GM12874 (cell line): Measurements from ENCODE around the gene MEG3.

ENCODE experiments used
- CTCF ChIP-seq: IDR thresholded peaks from 2 replicates; pipeline ENCODE4 v1.5.1; 2011; ENCODE audit warnings: low read depth, mild to moderate bottlenecking, control low read depth, low read length, moderate library complexity; ENCODE audit not compliant: insufficient read depth

MEG3 gene

DNA sequence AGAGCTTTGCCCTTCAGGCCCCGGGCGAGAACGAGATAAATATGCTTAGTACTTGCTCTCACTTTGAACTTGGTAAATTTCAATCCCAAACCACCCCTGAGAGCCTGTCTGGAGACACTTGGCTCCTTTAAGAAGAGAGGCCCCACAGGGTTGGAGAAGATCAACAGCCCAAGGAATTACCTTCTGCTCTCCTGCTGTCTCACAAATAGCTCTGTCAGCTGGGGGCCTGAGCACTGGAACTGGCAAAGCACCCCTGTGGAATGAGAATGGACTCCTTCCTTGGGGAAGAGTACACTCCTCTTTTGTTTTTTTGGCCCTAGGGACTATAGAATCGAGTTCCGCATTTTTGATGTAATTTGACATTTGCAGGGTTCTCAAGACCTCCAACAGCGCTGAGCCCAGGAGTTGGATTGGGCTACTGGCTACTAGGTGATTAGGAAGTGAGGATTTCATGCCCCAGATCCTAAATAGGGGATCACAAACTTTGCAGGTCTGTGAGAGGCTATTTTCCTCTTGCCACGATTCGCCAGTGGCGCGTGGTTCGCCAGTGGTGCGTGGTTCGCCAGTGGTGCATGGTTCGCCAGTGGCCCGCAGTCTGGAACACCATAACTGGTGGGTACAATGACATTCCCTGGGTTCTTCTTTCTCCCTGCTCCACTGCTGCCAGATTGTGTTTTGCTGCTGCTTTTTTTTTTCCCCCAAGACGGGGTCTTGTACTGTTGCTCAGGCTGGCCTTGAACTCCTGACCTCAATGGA, 17.8 kb upstream of the MEG3 start:
- no peak for TF ChIP-seq CTCF

DNA sequence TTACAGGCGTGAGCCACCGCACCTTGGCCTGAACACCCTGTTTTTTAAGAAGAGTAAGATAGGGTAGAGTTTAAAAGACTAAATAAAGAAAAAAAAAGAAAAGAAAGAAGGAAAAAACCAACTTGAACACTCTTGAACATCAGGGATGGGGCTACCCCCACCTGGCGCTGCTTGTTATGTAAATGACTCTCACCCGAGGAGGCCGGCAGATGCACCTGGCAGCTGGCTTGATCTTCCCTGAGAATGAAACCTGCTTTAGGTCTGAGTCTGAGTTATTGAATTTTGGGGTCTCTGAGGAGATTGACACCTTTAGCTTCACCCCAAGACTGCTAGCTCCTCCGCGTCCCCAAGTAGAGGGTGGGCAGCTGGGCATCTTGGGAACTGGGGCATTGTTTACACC, 15.5 kb upstream of the MEG3 start:
- TF ChIP-seq CTCF, result no peak

GRCh38 chr14:100810861-100811461, 15.0 kb upstream of the MEG3 start:
- no peak for TF ChIP-seq CTCF

DNA sequence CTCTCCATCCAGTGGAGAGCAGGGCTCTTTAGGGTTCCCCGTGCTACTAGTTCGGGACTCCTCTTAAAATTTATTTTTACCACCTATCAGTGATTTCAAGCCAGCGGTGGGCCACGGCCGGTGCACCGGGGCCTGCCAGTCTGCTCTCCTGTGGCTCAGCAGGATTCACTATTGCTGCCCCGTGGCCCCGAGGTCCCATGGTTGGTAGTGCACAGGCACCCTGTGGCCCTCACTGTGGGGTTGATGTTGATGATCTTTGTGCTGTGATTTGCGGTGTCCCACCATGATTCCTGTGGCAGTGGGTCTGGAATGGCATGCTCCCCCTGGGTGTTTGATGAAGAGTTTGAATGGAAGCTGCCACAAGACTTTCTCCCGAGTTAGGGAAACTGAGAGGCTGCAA, 12.6 kb upstream of the MEG3 start:
- no peak for TF ChIP-seq CTCF

DNA sequence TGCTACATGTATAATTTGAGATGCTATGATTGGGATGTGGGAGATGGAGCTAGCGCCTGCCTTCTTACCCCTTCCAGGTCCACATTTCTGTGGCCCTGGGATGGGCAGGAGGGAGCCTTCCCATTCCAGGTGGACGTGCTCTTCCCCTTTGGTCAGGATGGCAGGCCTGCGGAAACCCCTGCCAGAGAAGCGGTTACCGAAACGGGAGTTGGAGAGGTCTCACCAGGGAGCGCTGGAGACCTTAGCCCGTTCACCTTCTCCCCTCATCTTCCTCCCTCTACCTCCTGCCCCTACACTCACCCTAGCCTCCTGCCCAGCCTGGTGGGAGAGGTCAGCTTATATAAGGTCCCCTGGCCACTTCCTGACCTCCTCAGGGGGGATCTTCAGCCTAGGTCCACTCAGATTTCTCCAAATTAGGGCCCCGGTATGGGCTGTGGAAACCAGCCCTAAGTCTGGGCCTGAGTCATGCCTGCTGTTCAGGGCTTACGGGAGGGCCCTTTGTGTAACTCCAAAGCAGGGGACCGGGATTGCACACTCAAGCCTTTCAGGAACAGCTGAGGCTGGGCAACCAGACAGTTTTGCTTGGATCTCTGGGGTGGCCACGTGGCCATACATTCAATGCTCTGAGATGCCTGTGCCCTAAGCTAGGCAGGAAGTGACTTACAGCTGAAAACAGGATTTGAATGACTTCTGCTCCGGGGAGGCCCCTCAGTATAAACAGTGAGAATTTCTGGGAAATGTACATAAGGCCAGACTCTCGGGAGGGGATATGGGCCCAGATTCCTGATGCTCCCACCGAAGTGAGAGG, 10.2 kb upstream of the MEG3 start:
- no peak for TF ChIP-seq CTCF

DNA sequence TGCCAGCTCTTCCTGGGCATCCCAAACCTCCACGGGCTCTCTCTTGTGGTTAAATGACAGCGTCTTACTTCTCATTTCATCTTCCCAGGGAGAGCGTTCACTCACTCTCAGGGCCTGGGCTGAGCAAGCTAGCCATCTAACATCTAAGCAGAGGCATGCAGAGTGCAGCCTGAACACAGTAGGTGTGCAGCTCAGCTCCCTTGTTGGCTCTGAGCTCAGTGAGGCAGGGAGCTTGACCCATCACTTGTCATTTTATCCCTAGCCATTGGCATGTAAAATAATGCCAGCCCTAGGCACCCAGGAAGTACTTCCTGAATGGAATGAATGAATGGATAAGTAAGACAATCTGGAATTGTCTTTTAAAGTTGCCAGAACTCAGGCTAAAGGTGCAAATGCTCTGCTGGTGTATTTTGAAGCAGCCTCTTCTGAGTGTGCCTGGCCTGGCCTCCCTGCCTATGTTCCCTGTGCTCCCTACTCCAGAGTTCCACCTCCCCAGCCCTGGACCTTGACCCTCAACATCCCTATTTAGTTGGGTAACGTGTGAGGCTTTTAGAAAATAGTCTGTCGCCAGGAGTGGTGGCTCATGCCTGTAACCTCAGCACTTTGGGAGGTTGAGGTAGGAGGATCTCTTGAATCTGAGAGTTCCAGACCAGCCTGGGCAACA, 9.5 kb upstream of the MEG3 start:
- no peak for TF ChIP-seq CTCF
